ENCODE data around the gene XXYLT1. TPM values are rescaled to one million over a fixed set of nuclear protein-coding genes. Genes with fewer than 3 reads are reported as not detected.

The XXYLT1 gene
- total RNA-seq, 2 experiments from 2014 or later = 17.2 to 19.6 TPM

GRCh38 chr3:195106418-195106906 is 164.5 kb downstream of the XXYLT1 start:
- Histone ChIP-seq H3K36me3 (ENCODE audit: insufficient read depth, low read length) (no peaks in the 10 kb centered on the region), H3K27ac (ENCODE audit: low read depth, low read length, poor library complexity, severe bottlenecking) (no peak overlapping the region), H3K79me2 (ENCODE audit: insufficient read depth, low read depth, low read length) (no peaks in the 10 kb centered on the region), H3K4me3 (ENCODE audit: low read depth, low read length, poor library complexity, severe bottlenecking) (no peak overlapping the region), H2AFZ (ENCODE audit: low read length) (no peak overlapping the region), H3K4me2 (ENCODE audit: low read length) (peak overlapping the region; percentile 64), H3K9me2 (ENCODE audit: insufficient read depth, low read length) (no peaks in the 10 kb centered on the region), H3K9me3 (ENCODE audit: low read length) (no peaks in the 10 kb centered on the region), H3K4me1 (ENCODE audit: insufficient read depth, low read length, poor library complexity, severe bottlenecking) (peaks cover 11% of the 10 kb centered on the region), H4K20me1 (ENCODE audit: insufficient read depth, low read length) (no peaks in the 10 kb centered on the region)
- BruUV-seq (replicated peaks) = no TSS peak
- intact Hi-C loops (cut with micrococcal nuclease; ENCODE audit: unreplicated experiment) = loop anchor here (1.0 to 2.0 kb wide), 3 partner anchors 104 to 424 kb away; no protein-coding TSS in a partner anchor
- no peak for TF ChIP-seq EZH2phosphoT487 (IDR thresholded peaks at IDR 0.05; ENCODE audit: borderline replicate concordance, low read depth, low read length)
- TF ChIP-seq, protein P1, sequence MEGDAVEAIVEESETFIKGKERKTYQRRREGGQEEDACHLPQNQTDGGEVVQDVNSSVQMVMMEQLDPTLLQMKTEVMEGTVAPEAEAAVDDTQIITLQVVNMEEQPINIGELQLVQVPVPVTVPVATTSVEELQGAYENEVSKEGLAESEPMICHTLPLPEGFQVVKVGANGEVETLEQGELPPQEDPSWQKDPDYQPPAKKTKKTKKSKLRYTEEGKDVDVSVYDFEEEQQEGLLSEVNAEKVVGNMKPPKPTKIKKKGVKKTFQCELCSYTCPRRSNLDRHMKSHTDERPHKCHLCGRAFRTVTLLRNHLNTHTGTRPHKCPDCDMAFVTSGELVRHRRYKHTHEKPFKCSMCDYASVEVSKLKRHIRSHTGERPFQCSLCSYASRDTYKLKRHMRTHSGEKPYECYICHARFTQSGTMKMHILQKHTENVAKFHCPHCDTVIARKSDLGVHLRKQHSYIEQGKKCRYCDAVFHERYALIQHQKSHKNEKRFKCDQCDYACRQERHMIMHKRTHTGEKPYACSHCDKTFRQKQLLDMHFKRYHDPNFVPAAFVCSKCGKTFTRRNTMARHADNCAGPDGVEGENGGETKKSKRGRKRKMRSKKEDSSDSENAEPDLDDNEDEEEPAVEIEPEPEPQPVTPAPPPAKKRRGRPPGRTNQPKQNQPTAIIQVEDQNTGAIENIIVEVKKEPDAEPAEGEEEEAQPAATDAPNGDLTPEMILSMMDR (conservative IDR thresholded peaks at IDR 0.05; ENCODE audit: low read length) = peak; percentile 95
- ChIA-PET CTCF (ENCODE audit: unreplicated experiment) (interaction anchor here (0.6 to 1.3 kb wide), 5 partner anchors 24 to 424 kb away, joined by 3 to 4 read pairs (median 4); no protein-coding TSS in a partner anchor), POLR2A (no interaction called here)
- DNase-seq (ENCODE audit: low spot score) = peak; percentile 69

- Histone ChIP-seq H3K27ac (ENCODE audit: low read depth, low read length, poor library complexity, severe bottlenecking) (no peak overlapping the region), H3K79me2 (ENCODE audit: insufficient read depth, low read depth, low read length) (no peaks in the 10 kb centered on the region), H3K9me3 (ENCODE audit: low read length) (no peaks in the 10 kb centered on the region), H3K4me1 (ENCODE audit: insufficient read depth, low read length, poor library complexity, severe bottlenecking) (peaks cover 16% of the 10 kb centered on the region), H4K20me1 (ENCODE audit: insufficient read depth, low read length) (no peaks in the 10 kb centered on the region), H2AFZ (ENCODE audit: low read length) (no peak overlapping the region), H3K9me2 (ENCODE audit: insufficient read depth, low read length) (no peaks in the 10 kb centered on the region), H3K4me2 (ENCODE audit: low read length) (peak overlapping the region; percentile 64), H3K4me3 (ENCODE audit: low read depth, low read length, poor library complexity, severe bottlenecking) (no peak overlapping the region), H3K36me3 (ENCODE audit: insufficient read depth, low read length) (no peaks in the 10 kb centered on the region)
- CTCF ChIA-PET (ENCODE audit: unreplicated experiment) = interaction anchor here (1.3 kb wide), 1 partner anchor 423 kb away, joined by 4 read pairs; no protein-coding TSS in a partner anchor
- TF ChIP-seq, protein P1 (conservative IDR thresholded peaks at IDR 0.05; ENCODE audit: low read length) = no peak
- no peak for TF ChIP-seq EZH2phosphoT487 (IDR thresholded peaks at IDR 0.05; ENCODE audit: borderline replicate concordance, low read depth, low read length)
- no peak for DNase-seq (ENCODE audit: low spot score)
- intact Hi-C loops (cut with micrococcal nuclease; ENCODE audit: unreplicated experiment) = loop anchor here (1.0 to 2.0 kb wide), 3 partner anchors 104 to 424 kb away; no protein-coding TSS in a partner anchor
- POLR2A ChIA-PET = no interaction called here
- BruUV-seq (replicated peaks) = no TSS peak
Observed at GRCh38 chr3:195105841-195106417, 165.0 kb downstream of the XXYLT1 start.

DNA sequence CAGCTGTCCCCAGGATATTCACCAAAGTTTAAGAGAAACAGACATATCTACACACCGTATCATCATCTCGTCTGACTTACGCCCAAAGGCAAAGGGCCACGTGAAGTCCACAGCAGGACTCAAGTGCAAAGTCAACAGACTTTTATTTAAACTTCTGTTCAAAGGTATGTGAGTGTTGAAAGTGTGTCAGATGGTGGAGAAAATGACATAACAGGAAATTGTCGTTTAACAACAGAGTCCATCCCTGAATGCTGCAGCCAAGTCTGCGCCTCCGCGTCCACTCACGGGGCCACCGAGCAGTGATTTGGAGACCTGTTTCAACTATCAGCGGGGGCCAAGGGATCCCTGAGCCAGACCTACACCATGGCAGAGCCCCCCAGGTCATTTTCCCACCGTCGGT is 165.6 kb downstream of the XXYLT1 start:
- Histone ChIP-seq H3K4me3 (ENCODE audit: low read depth, low read length, poor library complexity, severe bottlenecking) (no peak overlapping the region), H3K9me3 (ENCODE audit: low read length) (no peaks in the 10 kb centered on the region), H3K9me2 (ENCODE audit: insufficient read depth, low read length) (no peaks in the 10 kb centered on the region), H3K36me3 (ENCODE audit: insufficient read depth, low read length) (no peaks in the 10 kb centered on the region), H3K27ac (ENCODE audit: low read depth, low read length, poor library complexity, severe bottlenecking) (no peak overlapping the region), H3K4me2 (ENCODE audit: low read length) (no peak overlapping the region), H3K4me1 (ENCODE audit: insufficient read depth, low read length, poor library complexity, severe bottlenecking) (peaks cover 18% of the 10 kb centered on the region), H2AFZ (ENCODE audit: low read length) (no peak overlapping the region), H3K79me2 (ENCODE audit: insufficient read depth, low read depth, low read length) (no peaks in the 10 kb centered on the region), H4K20me1 (ENCODE audit: insufficient read depth, low read length) (no peaks in the 10 kb centered on the region)
- CTCF ChIA-PET (ENCODE audit: unreplicated experiment) = no interaction called here
- no TSS peak for BruUV-seq (replicated peaks)
- intact Hi-C loops (cut with micrococcal nuclease; ENCODE audit: unreplicated experiment) = no loop called here
- TF ChIP-seq, protein P1 (conservative IDR thresholded peaks at IDR 0.05; ENCODE audit: low read length) = no peak
- TF ChIP-seq EZH2phosphoT487 (IDR thresholded peaks at IDR 0.05; ENCODE audit: borderline replicate concordance, low read depth, low read length) = no peak
- POLR2A ChIA-PET = no interaction called here
- DNase-seq (ENCODE audit: low spot score) = no peak

Data from OCI-LY7 (cell line).